CD4-positive, alpha-beta memory T cell (primary cell): ENCODE data around the gene SLC16A3. TPM values are rescaled to one million over a fixed set of nuclear protein-coding genes. Genes with fewer than 3 reads are reported as not detected.
A peak's percentile ranks its signal among the peaks of the same experiment; 100 is the strongest.
"Not testable (repeated sequence)": the region's sequence is repeated elsewhere in the genome, so short reads cannot be mapped to it uniquely, and the experiment has no call there.

Experiments
- CTCF ChIA-PET: fragments of 350-600 bp; sonication (Branson Sonifier 250); formaldehyde crosslinking; loops from one replicate; lab custom pipeline; 2021; ENCODE audit warnings: inconsistent platforms; ENCODE audit not compliant: partially characterized antibody; lab: Charles Lee
- POLR2A ChIA-PET: fragments of 350-600 bp; sonication (Branson Sonifier 250); formaldehyde crosslinking; loops from one replicate; lab custom pipeline; 2021; ENCODE audit not compliant: partially characterized antibody; lab: Charles Lee
- DNase-seq, 5 donors: peaks; one replicate each; pipeline versions ENCODE4 v3.0.0 to v3.0.0-alpha.2; 2020 to 2022; ENCODE audit warnings: mixed read lengths in 1 of 5
- H3K27ac ChIP-seq: one replicate; pipeline ENCODE4 v1.7.0; 2013; ENCODE audit warnings: low read depth, low read length
- H3K27me3 ChIP-seq: 2 replicates; pipeline ENCODE4 v1.7.0; 2013; ENCODE audit warnings: mild to moderate bottlenecking, low read length, moderate library complexity; ENCODE audit not compliant: insufficient read depth
- H3K36me3 ChIP-seq: 2 replicates; pipeline ENCODE4 v1.7.0; 2013; ENCODE audit warnings: mild to moderate bottlenecking, low read length, moderate library complexity; ENCODE audit not compliant: insufficient read depth
- H3K4me1 ChIP-seq: 2 replicates; pipeline ENCODE4 v1.7.0; 2013; ENCODE audit warnings: mild to moderate bottlenecking, low read length, moderate library complexity; ENCODE audit not compliant: insufficient read depth
- H3K4me3 ChIP-seq, 2 donors: one replicate each; pipeline ENCODE4 v1.7.0; 2013; ENCODE audit warnings: low read length in 2 of 2, mild to moderate bottlenecking in 1 of 2
- H3K9me3 ChIP-seq, 2 donors: one replicate each; pipeline ENCODE4 v1.7.0; 2013; ENCODE audit warnings: low read length in 2 of 2, control low read depth in 1 of 2; ENCODE audit not compliant: control insufficient read depth in 1 of 2
- H3K27ac Mint-ChIP-seq, 7 donors: one replicate each; pipeline ENCODE4 v1.8.0; 2020 to 2021; ENCODE audit warnings: mixed read lengths in 7 of 7, mild to moderate bottlenecking in 6 of 7, inconsistent platforms in 3 of 7, moderate library complexity in 3 of 7
- H3K27me3 Mint-ChIP-seq, 2 donors: one replicate each; pipeline ENCODE4 v1.8.0; 2020 to 2021; ENCODE audit warnings: mixed read lengths in 2 of 2
- H3K36me3 Mint-ChIP-seq, 2 donors: one replicate each; pipeline ENCODE4 v1.8.0; 2020 to 2021; ENCODE audit warnings: mixed read lengths in 2 of 2, inconsistent platforms in 1 of 2, mild to moderate bottlenecking in 1 of 2
- H3K4me1 Mint-ChIP-seq, 4 donors: one replicate each; pipeline ENCODE4 v1.8.0; 2020 to 2021; ENCODE audit warnings: mixed read lengths in 4 of 4, mild to moderate bottlenecking in 1 of 4
- H3K4me3 Mint-ChIP-seq, 8 donors: one replicate each; pipeline ENCODE4 v1.8.0; 2020 to 2021; ENCODE audit warnings: mixed read lengths in 8 of 8, mild to moderate bottlenecking in 7 of 8, moderate library complexity in 6 of 8, inconsistent platforms in 3 of 8
- H3K9me3 Mint-ChIP-seq, 8 donors: one replicate each; pipeline ENCODE4 v1.8.0; 2020 to 2021; ENCODE audit warnings: mixed read lengths in 8 of 8, mild to moderate bottlenecking in 5 of 8, inconsistent platforms in 3 of 8, moderate library complexity in 1 of 8
- intact Hi-C: fragments of 100-400 bp; cut with micrococcal nuclease; formaldehyde crosslinking; loops from one replicate; pipeline ENCODE4 v1.15.1; 2023
- polyA plus RNA-seq, 2 donors: library from polyadenylated mRNA; unstranded; fragments of 300-500 nt; fragmentation: Illumina TruSeq; gene quantifications; one replicate each; pipeline ENCODE4 v1.2.3, GENCODE V29; 2021
- total RNA-seq, 2 experiments: library from RNA; stranded (reverse); gene quantifications; one replicate each; pipeline ENCODE4 v1.2.3, GENCODE V29; 2021

The SLC16A3 gene
- total and polyA plus RNA-seq, 4 experiments from 2014 or later, result 1.4 to 31.4 (median 17.9) TPM

- no peak overlapping the region for H3K27ac Mint-ChIP-seq
- DNase-seq, result no peak
These were observed 40.6 kb upstream of the SLC16A3 start for GRCh38 chr17:82188001-82188961.

GRCh38 chr17:82193050-82193449 lies 35.8 kb upstream of the SLC16A3 start:
- H3K27ac Mint-ChIP-seq, H3K9me3 Mint-ChIP-seq, POLR2A ChIA-PET, H3K27ac ChIP-seq, H3K4me1 ChIP-seq, DNase-seq, H3K27me3 Mint-ChIP-seq, H3K4me3 Mint-ChIP-seq, CTCF ChIA-PET, H3K4me3 ChIP-seq, intact Hi-C loops, H3K9me3 ChIP-seq, H3K27me3 ChIP-seq, H3K4me1 Mint-ChIP-seq: not testable (repeated sequence)
- H3K36me3 Mint-ChIP-seq, result peaks cover 30 to 34% of the 10 kb centered on the region in 2 donors
- peaks cover 14% of the 10 kb centered on the region for H3K36me3 ChIP-seq

More at GRCh38 chr17:82188001-82188961, 40.6 kb upstream of the SLC16A3 start:
- ChIA-PET POLR2A (no interaction called here), CTCF (no interaction called here)
- H3K4me1 ChIP-seq, result no peaks in the 10 kb centered on the region
- Mint-ChIP-seq H3K9me3 (no peaks in the 10 kb centered on the region), H3K27me3 (no peaks in the 10 kb centered on the region), H3K36me3 (peaks cover 14 to 30% of the 10 kb centered on the region in 2 donors), H3K4me1 (no peaks in the 10 kb centered on the region), H3K4me3 (no peak overlapping the region)
- no peak overlapping the region for H3K27ac ChIP-seq
- peaks cover 12% of the 10 kb centered on the region for H3K36me3 ChIP-seq
- intact Hi-C loops, result no loop called here
- H3K4me3 ChIP-seq, result no peak overlapping the region
- H3K27me3 ChIP-seq, result no peaks in the 10 kb centered on the region
- H3K9me3 ChIP-seq, result no peaks in the 10 kb centered on the region

- peaks cover 30 to 34% of the 10 kb centered on the region in 2 donors for H3K36me3 Mint-ChIP-seq
- Histone ChIP-seq H3K4me3 (no peak overlapping the region), H3K27me3 (no peaks in the 10 kb centered on the region), H3K4me1 (peaks cover 11% of the 10 kb centered on the region), H3K27ac (no peak overlapping the region), H3K9me3 (no peaks in the 10 kb centered on the region), H3K36me3 (peaks cover 14% of the 10 kb centered on the region)
- ChIA-PET CTCF (no interaction called here), POLR2A (no interaction called here)
- H3K27me3 Mint-ChIP-seq, result no peaks in the 10 kb centered on the region
- H3K4me3 Mint-ChIP-seq, result no peak overlapping the region
- H3K4me1 Mint-ChIP-seq, result peaks cover 8 to 15% (median 11%) of the 10 kb centered on the region in 4 donors
- no peak for DNase-seq
- no peaks in the 10 kb centered on the region for H3K9me3 Mint-ChIP-seq
- H3K27ac Mint-ChIP-seq, result peak overlapping the region in 1 of 7 donors; percentile 51
- intact Hi-C loops, result no loop called here
These were observed 35.2 kb upstream of the SLC16A3 start for GRCh38 chr17:82193520-82194220.

GRCh38 chr17:82194765-82195164 lies 34.1 kb upstream of the SLC16A3 start:
- H3K4me1 Mint-ChIP-seq, result peaks cover 10 to 23% (median 16%) of the 10 kb centered on the region in 4 donors
- H3K27me3 Mint-ChIP-seq, result no peaks in the 10 kb centered on the region
- no peaks in the 10 kb centered on the region for H3K9me3 ChIP-seq
- DNase-seq, result no peak
- no peaks in the 10 kb centered on the region for H3K27me3 ChIP-seq
- peaks cover 14% of the 10 kb centered on the region for H3K36me3 ChIP-seq
- no peak overlapping the region for H3K4me3 Mint-ChIP-seq
- H3K9me3 Mint-ChIP-seq, result no peaks in the 10 kb centered on the region
- peaks cover 30 to 34% of the 10 kb centered on the region in 2 donors for H3K36me3 Mint-ChIP-seq
- intact Hi-C loops, result no loop called here
- no peak overlapping the region for H3K4me3 ChIP-seq
- peaks cover 14% of the 10 kb centered on the region for H3K4me1 ChIP-seq
- CTCF ChIA-PET, result interaction anchor here (1.4 kb wide), 1 partner anchor 9 kb away, joined by 3 read pairs; no protein-coding TSS in a partner anchor
- H3K27ac ChIP-seq, result no peak overlapping the region
- H3K27ac Mint-ChIP-seq, result no peak overlapping the region
- POLR2A ChIA-PET, result no interaction called here

- ChIA-PET POLR2A (interaction anchor here (0.7 to 1.4 kb wide), 2 partner anchors 10 to 102 kb away, joined by 3 to 4 read pairs; no protein-coding TSS in a partner anchor), CTCF (interaction anchor here (1.4 kb wide), 1 partner anchor 8 kb away, joined by 3 read pairs; no protein-coding TSS in a partner anchor)
- H3K27me3 Mint-ChIP-seq, result no peaks in the 10 kb centered on the region
- H3K4me1 ChIP-seq, result peaks cover 26% of the 10 kb centered on the region
- no peak for DNase-seq
- no peaks in the 10 kb centered on the region for H3K9me3 ChIP-seq
- peak overlapping the region in 2 of 8 donors; percentile 1 to 20 for H3K4me3 Mint-ChIP-seq
- no peaks in the 10 kb centered on the region for H3K27me3 ChIP-seq
- no peak overlapping the region for H3K27ac ChIP-seq
- no peak overlapping the region for H3K4me3 ChIP-seq
- intact Hi-C loops, result no loop called here
- peaks cover 14% of the 10 kb centered on the region for H3K36me3 ChIP-seq
- peaks cover 30 to 34% of the 10 kb centered on the region in 2 donors for H3K36me3 Mint-ChIP-seq
- H3K4me1 Mint-ChIP-seq, result peaks cover 15 to 35% (median 26%) of the 10 kb centered on the region in 4 donors
- H3K9me3 Mint-ChIP-seq, result no peaks in the 10 kb centered on the region
- H3K27ac Mint-ChIP-seq, result no peak overlapping the region
These were observed 32.9 kb upstream of the SLC16A3 start for GRCh38 chr17:82195675-82196672.

- Mint-ChIP-seq H3K27me3 (no peaks in the 10 kb centered on the region), H3K9me3 (no peaks in the 10 kb centered on the region), H3K4me3 (peak overlapping the region in 6 of 8 donors; percentile 15 to 70 (median 56)), H3K4me1 (peaks cover 19 to 49% (median 37%) of the 10 kb centered on the region in 4 donors), H3K27ac (peak overlapping the region; percentile 10 to 90 (median 75)), H3K36me3 (peaks cover 23 to 27% of the 10 kb centered on the region in 2 donors)
- Histone ChIP-seq H3K27me3 (no peaks in the 10 kb centered on the region), H3K36me3 (peaks cover 5% of the 10 kb centered on the region), H3K9me3 (no peaks in the 10 kb centered on the region), H3K4me1 (peaks cover 34% of the 10 kb centered on the region), H3K27ac (peak overlapping the region; percentile 24), H3K4me3 (no peak overlapping the region)
- CTCF ChIA-PET, result interaction anchor here (1.0 kb wide), 2 partner anchors 8 to 160 kb away, joined by 4 read pairs; partner anchors contain the start of gene DCXR
- POLR2A ChIA-PET, result no interaction called here
- intact Hi-C loops, result no loop called here
- DNase-seq, result no peak
These were observed 30.8 kb upstream of the SLC16A3 start for GRCh38 chr17:82198092-82198491.
